ENCODE data around the gene EMILIN3. TPM values are rescaled to one million over a fixed set of nuclear protein-coding genes. Genes with fewer than 3 reads are reported as not detected.

Gene EMILIN3
- total RNA-seq, 2 donors from 2014 or later = 0.14 to 0.27 TPM

GRCh38 chr20:41380551-41381193 lies 14.1 kb upstream of the EMILIN3 start:
- no peak for TF ChIP-seq CTCF (IDR thresholded peaks at IDR 0.05)
- DNase-seq (ENCODE audit: low spot score) (no peak), ATAC-seq (ENCODE audit: insufficient number of reproducible peaks, low FRiP score, low read depth) (no peak)
- no peak overlapping the region for H3K27ac ChIP-seq
- H3K4me1 ChIP-seq (ENCODE audit: control insufficient read depth in 1 of 2, low read depth in 2 of 2) = no peaks in the 10 kb centered on the region
- no peaks in the 10 kb centered on the region for H3K27me3 ChIP-seq (replicated peaks; ENCODE audit: insufficient read depth)
- H3K36me3 ChIP-seq = no peaks in the 10 kb centered on the region
- H3K9me3 ChIP-seq = no peaks in the 10 kb centered on the region
- no peak overlapping the region for H3K4me3 ChIP-seq

- Histone ChIP-seq H3K9me3 (no peaks in the 10 kb centered on the region), H3K4me1 (ENCODE audit: control insufficient read depth in 1 of 2, low read depth in 2 of 2) (no peaks in the 10 kb centered on the region), H3K27me3 (replicated peaks; ENCODE audit: insufficient read depth) (no peaks in the 10 kb centered on the region), H3K4me3 (no peak overlapping the region), H3K36me3 (no peaks in the 10 kb centered on the region), H3K27ac (no peak overlapping the region)
- no peak for ATAC-seq (ENCODE audit: insufficient number of reproducible peaks, low FRiP score, low read depth)
- TF ChIP-seq CTCF (IDR thresholded peaks at IDR 0.05) = no peak
- no peak for DNase-seq (ENCODE audit: low spot score)
Measured at GRCh38 chr20:41379551-41379950, 12.9 kb upstream of the EMILIN3 start.

GRCh38 chr20:41377275-41377674 lies 10.7 kb upstream of the EMILIN3 start:
- no peak for DNase-seq (ENCODE audit: low spot score)
- H3K27me3 ChIP-seq (replicated peaks; ENCODE audit: insufficient read depth) = no peaks in the 10 kb centered on the region
- H3K4me1 ChIP-seq (ENCODE audit: control insufficient read depth in 1 of 2, low read depth in 2 of 2) = no peaks in the 10 kb centered on the region
- no peaks in the 10 kb centered on the region for H3K36me3 ChIP-seq
- no peak for ATAC-seq (ENCODE audit: insufficient number of reproducible peaks, low FRiP score, low read depth)
- no peaks in the 10 kb centered on the region for H3K9me3 ChIP-seq
- H3K4me3 ChIP-seq = no peak overlapping the region
- TF ChIP-seq CTCF (IDR thresholded peaks at IDR 0.05) = no peak
- no peak overlapping the region for H3K27ac ChIP-seq

- no peak for TF ChIP-seq CTCF (IDR thresholded peaks at IDR 0.05)
- H3K27ac ChIP-seq = no peak overlapping the region
- H3K4me3 ChIP-seq = no peak overlapping the region
- H3K4me1 ChIP-seq (ENCODE audit: control insufficient read depth in 1 of 2, low read depth in 2 of 2) = no peaks in the 10 kb centered on the region
- no peaks in the 10 kb centered on the region for H3K9me3 ChIP-seq
- ATAC-seq (ENCODE audit: insufficient number of reproducible peaks, low FRiP score, low read depth) (no peak), DNase-seq (ENCODE audit: low spot score) (no peak)
- no peaks in the 10 kb centered on the region for H3K36me3 ChIP-seq
- H3K27me3 ChIP-seq (replicated peaks; ENCODE audit: insufficient read depth) = no peaks in the 10 kb centered on the region
Measured at GRCh38 chr20:41376349-41376748, 9.7 kb upstream of the EMILIN3 start.

- no peak overlapping the region for H3K27ac ChIP-seq
- DNase-seq (ENCODE audit: low spot score) (no peak), ATAC-seq (ENCODE audit: insufficient number of reproducible peaks, low FRiP score, low read depth) (no peak)
- no peaks in the 10 kb centered on the region for H3K9me3 ChIP-seq
- H3K36me3 ChIP-seq = no peaks in the 10 kb centered on the region
- H3K4me3 ChIP-seq = no peak overlapping the region
- TF ChIP-seq CTCF (IDR thresholded peaks at IDR 0.05) = no peak
- H3K27me3 ChIP-seq (replicated peaks; ENCODE audit: insufficient read depth) = no peaks in the 10 kb centered on the region
- no peaks in the 10 kb centered on the region for H3K4me1 ChIP-seq (ENCODE audit: control insufficient read depth in 1 of 2, low read depth in 2 of 2)
Measured at GRCh38 chr20:41375846-41376245, 9.2 kb upstream of the EMILIN3 start.
